PC-3 (cell line): ENCODE measurements around the gene TIMM23. TPM values are rescaled to one million over a fixed set of nuclear protein-coding genes. Genes with fewer than 3 reads are reported as not detected.
A peak's percentile ranks its signal among the peaks of the same experiment; 100 is the strongest.

ENCODE experiments used
- ATAC-seq: fragments of 200-7000 bp; cut with Tn5 transposase; 2 replicates; pipeline ENCODE4 v1.9.1; 2020; ENCODE audit warnings: mild to moderate bottlenecking, moderate library complexity
- BruUV-seq: library from RNA; stranded (reverse); fragments of 400-500 nt; replicated peaks from 2 replicates; lab custom pipeline; 2021; lab: Mats Ljungman, UMichigan
- CTCF ChIA-PET: fragments of 300-600 bp; sonication (Branson Sonifier 250); formaldehyde crosslinking; loops from one replicate; lab custom pipeline; 2022; ENCODE audit warnings: antibody characterized with exemption; lab: Charles Lee
- POLR2A ChIA-PET: fragments of 300-600 bp; sonication (Branson Sonifier 250); formaldehyde crosslinking; loops from one replicate; lab custom pipeline; 2022; ENCODE audit warnings: antibody characterized with exemption; ENCODE audit not compliant: unreplicated experiment; lab: Charles Lee
- DNase-seq: peaks from one replicate; pipeline ENCODE4 v3.0.0-alpha.2; 2015
- H2AFZ ChIP-seq: fragments of 300-600 bp; sonication (generic); 2 replicates; pipeline ENCODE4 v1.6.0; 2016; ENCODE audit warnings: antibody characterized with exemption, low read length
- H3F3A ChIP-seq: fragments of 300-600 bp; sonication (generic); one replicate; pipeline ENCODE4 v1.6.0; 2017; ENCODE audit warnings: antibody characterized with exemption, low read length, control low read depth, mild to moderate bottlenecking; ENCODE audit not compliant: unreplicated experiment
- H3K27ac ChIP-seq: fragments of 300-600 bp; sonication (generic); 2 replicates; pipeline ENCODE4 v1.5.1; 2016; ENCODE audit warnings: mild to moderate bottlenecking, low read length
- H3K27me3 ChIP-seq: fragments of 300-600 bp; sonication (generic); 2 replicates; pipeline ENCODE4 v1.6.1; 2016; ENCODE audit warnings: low read length, mixed read lengths
- H3K36me3 ChIP-seq: fragments of 300-600 bp; sonication (generic); 2 replicates; pipeline ENCODE4 v1.6.1; 2016; ENCODE audit warnings: low read depth, mixed run types, low read length, mixed read lengths
- H3K4me1 ChIP-seq: fragments of 300-600 bp; sonication (generic); 2 replicates; pipeline ENCODE4 v1.5.1; 2016; ENCODE audit warnings: low read length; ENCODE audit not compliant: insufficient read depth
- H3K4me2 ChIP-seq: fragments of 300-600 bp; sonication (generic); 2 replicates; pipeline ENCODE4 v1.6.0; 2016; ENCODE audit warnings: low read length
- H3K4me3 ChIP-seq: fragments of 300-600 bp; sonication (generic); 2 replicates; pipeline ENCODE4 v1.5.1; 2016; ENCODE audit warnings: mild to moderate bottlenecking, low read length, mixed read lengths
- H3K79me2 ChIP-seq: fragments of 300-600 bp; sonication (generic); 2 replicates; pipeline ENCODE4 v1.6.1; 2017; ENCODE audit warnings: low read length, mixed read lengths
- H3K9ac ChIP-seq: fragments of 300-600 bp; sonication (generic); 2 replicates; pipeline ENCODE4 v1.6.0; 2016; ENCODE audit warnings: mild to moderate bottlenecking, low read length
- H3K9me2 ChIP-seq: fragments of 300-600 bp; sonication (generic); replicated peaks from 2 replicates; pipeline ENCODE4 v1.6.1; 2016; ENCODE audit warnings: mixed run types, low read length, mixed read lengths
- H3K9me3 ChIP-seq: fragments of 300-600 bp; sonication (generic); 2 replicates; pipeline ENCODE4 v1.6.1; 2016; ENCODE audit warnings: low read length, mixed read lengths
- H4K20me1 ChIP-seq: fragments of 300-600 bp; sonication (generic); 2 replicates; pipeline ENCODE4 v1.6.1; 2016; ENCODE audit warnings: low read length, mixed read lengths
- EZH2 ChIP-seq: fragments of 300-600 bp; sonication (generic); IDR thresholded peaks from one replicate; pipeline ENCODE4 v1.6.1; 2017; ENCODE audit warnings: antibody characterized with exemption, mild to moderate bottlenecking, low read length; ENCODE audit not compliant: unreplicated experiment
- EZH2phosphoT487 ChIP-seq: fragments of 300-600 bp; sonication (generic); IDR thresholded peaks from 2 replicates; pipeline ENCODE4 v1.6.1; 2018; ENCODE audit warnings: mild to moderate bottlenecking, antibody characterized with exemption, low read length, borderline replicate concordance
- intact Hi-C: fragments of 100-400 bp; cut with micrococcal nuclease; formaldehyde crosslinking; loops from 2 replicates; pipeline ENCODE4 v1.9.0; 2023
- total RNA-seq: library from RNA; depleted of rRNA; stranded (reverse); fragments of >200 nt; gene quantifications from 2 replicates; pipeline ENCODE4 v1.2.3, GENCODE V29; 2014
- TF ChIP-seq, protein P1 (sequence below): fragments of 300-600 bp; sonication (generic); conservative IDR thresholded peaks from 2 replicates; pipeline ENCODE4 v1.5.1; 2017; ENCODE audit warnings: antibody characterized with exemption, low read depth, mild to moderate bottlenecking, low read length

TIMM23 gene
- total RNA-seq, 1 experiment from 2014 or later = 97.9 TPM

DNA sequence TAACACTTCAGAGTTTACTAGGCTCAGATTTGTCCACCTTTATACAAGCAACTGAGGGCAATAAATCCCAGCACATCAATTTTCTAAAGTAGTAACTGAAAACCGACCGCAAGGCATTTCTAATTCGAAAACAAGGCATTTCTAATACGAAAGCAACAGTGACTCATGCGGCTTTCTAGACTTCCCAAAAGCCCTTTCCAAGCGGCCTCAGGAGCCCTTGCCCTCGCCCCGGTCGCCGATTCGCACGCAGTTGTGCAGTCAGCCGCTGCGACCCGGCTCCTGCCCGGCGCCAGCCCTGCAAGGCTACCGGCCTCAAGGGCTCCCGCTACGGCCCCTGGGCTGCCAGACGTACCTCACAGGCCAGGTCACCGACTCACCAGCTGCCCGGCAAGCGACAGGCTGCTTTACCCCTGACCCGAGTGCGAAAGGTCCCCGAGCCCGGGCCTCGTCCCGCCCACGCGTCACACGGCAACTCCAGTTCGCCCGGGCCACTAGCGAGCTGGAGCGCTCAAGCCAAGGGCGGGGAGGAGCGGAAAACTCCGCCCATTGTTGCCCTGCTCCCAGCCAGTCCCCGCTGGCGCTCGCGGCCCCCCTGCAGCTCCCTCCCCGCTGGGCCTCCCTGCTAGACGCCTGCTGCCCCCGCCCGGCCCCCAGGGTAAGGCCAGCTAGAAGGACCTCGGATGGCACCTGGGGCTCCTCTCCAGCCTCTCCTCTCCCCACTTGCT is 50.9 kb downstream of the TIMM23 start:
- Histone ChIP-seq H3K4me2 (peak overlapping the region; percentile 76), H4K20me1 (peaks cover 60% of the 10 kb centered on the region), H2AFZ (peak overlapping the region; percentile 55), H3K79me2 (peaks cover 98% of the 10 kb centered on the region), H3K4me1 (peaks cover 6% of the 10 kb centered on the region), H3K9me3 (no peaks in the 10 kb centered on the region), H3K27ac (peak overlapping the region; percentile 68), H3K36me3 (no peaks in the 10 kb centered on the region), H3K9me2 (no peaks in the 10 kb centered on the region), H3K9ac (peak overlapping the region; percentile 66), H3F3A (no peaks in the 10 kb centered on the region), H3K4me3 (peak overlapping the region; percentile 71), H3K27me3 (no peaks in the 10 kb centered on the region)
- peak; percentile 99 for ATAC-seq
- peak; percentile 82 for DNase-seq
- ChIA-PET CTCF (interaction anchor here (0.5 kb wide), 1 partner anchor 631 kb away, joined by 3 read pairs; no protein-coding TSS in a partner anchor), POLR2A (no interaction called here)
- TF ChIP-seq, protein P1, sequence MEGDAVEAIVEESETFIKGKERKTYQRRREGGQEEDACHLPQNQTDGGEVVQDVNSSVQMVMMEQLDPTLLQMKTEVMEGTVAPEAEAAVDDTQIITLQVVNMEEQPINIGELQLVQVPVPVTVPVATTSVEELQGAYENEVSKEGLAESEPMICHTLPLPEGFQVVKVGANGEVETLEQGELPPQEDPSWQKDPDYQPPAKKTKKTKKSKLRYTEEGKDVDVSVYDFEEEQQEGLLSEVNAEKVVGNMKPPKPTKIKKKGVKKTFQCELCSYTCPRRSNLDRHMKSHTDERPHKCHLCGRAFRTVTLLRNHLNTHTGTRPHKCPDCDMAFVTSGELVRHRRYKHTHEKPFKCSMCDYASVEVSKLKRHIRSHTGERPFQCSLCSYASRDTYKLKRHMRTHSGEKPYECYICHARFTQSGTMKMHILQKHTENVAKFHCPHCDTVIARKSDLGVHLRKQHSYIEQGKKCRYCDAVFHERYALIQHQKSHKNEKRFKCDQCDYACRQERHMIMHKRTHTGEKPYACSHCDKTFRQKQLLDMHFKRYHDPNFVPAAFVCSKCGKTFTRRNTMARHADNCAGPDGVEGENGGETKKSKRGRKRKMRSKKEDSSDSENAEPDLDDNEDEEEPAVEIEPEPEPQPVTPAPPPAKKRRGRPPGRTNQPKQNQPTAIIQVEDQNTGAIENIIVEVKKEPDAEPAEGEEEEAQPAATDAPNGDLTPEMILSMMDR = peak; percentile 28; the same call in 1 of the 2 replicates
- TF ChIP-seq EZH2 (no peak), EZH2phosphoT487 (no peak)
- no TSS peak for BruUV-seq
- intact Hi-C loops = no loop called here

- Histone ChIP-seq H3K36me3 (no peaks in the 10 kb centered on the region), H3K9ac (no peak overlapping the region), H3K27ac (no peak overlapping the region), H3K79me2 (peaks cover 98% of the 10 kb centered on the region), H4K20me1 (peaks cover 60% of the 10 kb centered on the region), H2AFZ (no peak overlapping the region), H3K4me1 (peaks cover 16% of the 10 kb centered on the region), H3K4me3 (no peak overlapping the region), H3K9me2 (no peaks in the 10 kb centered on the region), H3K4me2 (no peak overlapping the region), H3K9me3 (no peaks in the 10 kb centered on the region), H3K27me3 (no peaks in the 10 kb centered on the region), H3F3A (no peaks in the 10 kb centered on the region)
- POLR2A ChIA-PET = no interaction called here
- BruUV-seq = no TSS peak
- TF ChIP-seq, protein P1 = no peak
- no peak for TF ChIP-seq EZH2phosphoT487
- no peak for TF ChIP-seq EZH2
- intact Hi-C loops = loop anchor here (5.0 kb wide), 1 partner anchor 43 kb away; no protein-coding TSS in a partner anchor
- CTCF ChIA-PET = no interaction called here
- no peak for DNase-seq
- ATAC-seq = no peak
These were observed 52.7 kb downstream of the TIMM23 start for GRCh38 chr10:46024948-46025347.

DNA sequence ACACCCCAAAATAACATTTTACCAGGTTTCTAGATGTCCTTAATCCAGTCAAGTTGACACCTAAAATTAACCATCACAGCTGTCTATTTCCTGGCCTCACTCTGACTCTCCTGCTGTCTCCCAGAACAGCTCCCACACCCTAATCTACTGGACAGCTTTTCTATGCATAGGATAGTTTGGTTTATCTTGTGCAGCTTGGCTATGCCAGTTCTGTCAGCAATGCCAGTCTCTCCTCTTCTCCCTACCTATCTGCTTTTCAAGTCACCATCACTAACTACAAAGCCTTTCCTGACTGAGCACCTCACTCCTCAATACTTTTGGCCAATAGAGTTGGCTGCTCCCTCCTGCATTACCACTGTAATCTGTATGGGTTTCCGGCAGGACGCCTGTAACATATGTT is 53.1 kb downstream of the TIMM23 start:
- Histone ChIP-seq H2AFZ (no peak overlapping the region), H3K9me2 (no peaks in the 10 kb centered on the region), H3K27me3 (no peaks in the 10 kb centered on the region), H3K4me1 (peaks cover 16% of the 10 kb centered on the region), H3K9ac (no peak overlapping the region), H3K27ac (no peak overlapping the region), H3K9me3 (no peaks in the 10 kb centered on the region), H3K36me3 (no peaks in the 10 kb centered on the region), H3F3A (no peaks in the 10 kb centered on the region), H3K79me2 (peaks cover 98% of the 10 kb centered on the region), H4K20me1 (peaks cover 57% of the 10 kb centered on the region), H3K4me3 (no peak overlapping the region), H3K4me2 (no peak overlapping the region)
- no TSS peak for BruUV-seq
- TF ChIP-seq, protein P1 = no peak
- intact Hi-C loops = loop anchor here (5.0 kb wide), 1 partner anchor 43 kb away; no protein-coding TSS in a partner anchor
- DNase-seq = no peak
- ChIA-PET POLR2A (no interaction called here), CTCF (no interaction called here)
- ATAC-seq = no peak
